DOHH2 (cell line): ENCODE measurements around the gene ATP7B.

ENCODE experiments used
- CTCF ChIP-seq: fragments of 200-600 bp; sonication (generic); IDR thresholded peaks from one replicate; pipeline ENCODE4 v1.5.1; 2014; ENCODE audit warnings: antibody characterized with exemption, mild to moderate bottlenecking, low read depth, low read length; ENCODE audit not compliant: poor library complexity, severe bottlenecking
- EZH2phosphoT487 ChIP-seq: fragments of 200-600 bp; sonication (generic); IDR thresholded peaks from 2 replicates; pipeline ENCODE4 v1.6.1; 2017; ENCODE audit warnings: borderline replicate concordance, mild to moderate bottlenecking, antibody characterized with exemption, low read length, moderate library complexity, mixed read lengths

- TF ChIP-seq EZH2phosphoT487 (no peak), CTCF (no peak)
These were observed 14.4 kb upstream of the ATP7B start for GRCh38 chr13:52025475-52026245.
